ENCODE measurements around the gene TTC39A.

TTC39A gene

GRCh38 chr1:51285055-51285454, 45.3 kb downstream of the TTC39A start:
- Histone ChIP-seq H2BK12ac (ENCODE audit: low read length) (no peak overlapping the region), H3K9me3 (replicated peaks in 1 of 2; ENCODE audit: control insufficient read depth in 2 of 2, insufficient read depth in 1 of 2, low read depth in 1 of 2, low read length in 2 of 2) (no peaks in the 10 kb centered on the region), H2AK5ac (ENCODE audit: low read depth, low read length) (no peak overlapping the region), H3K4me1 (ENCODE audit: control insufficient read depth in 2 of 2, insufficient read depth in 1 of 2, low read depth in 1 of 2, low read length in 2 of 2) (peaks cover 0 to 3% of the 10 kb centered on the region in 2 donors), H3K27ac (replicated peaks; ENCODE audit: low read length) (no peak overlapping the region), H2AFZ (ENCODE audit: low read length) (no peak overlapping the region), H3K4me3 (ENCODE audit: low read length in 2 of 2) (no peak overlapping the region), H3K18ac (ENCODE audit: low read length) (no peak overlapping the region), H3K36me3 (replicated peaks in 1 of 2; ENCODE audit: control insufficient read depth in 2 of 2, insufficient read depth in 2 of 2, low read length in 2 of 2) (no peaks in the 10 kb centered on the region), H3K4me2 (ENCODE audit: insufficient read depth, low read length, poor library complexity, severe bottlenecking) (no peak overlapping the region), H4K8ac (ENCODE audit: low read depth, low read length) (no peak overlapping the region), H2BK15ac (ENCODE audit: low read length) (no peak overlapping the region), H3K9ac (ENCODE audit: low read depth, low read length, poor library complexity) (no peak overlapping the region), H2BK5ac (ENCODE audit: low read length) (no peak overlapping the region), H2BK120ac (ENCODE audit: low read depth, low read length) (no peak overlapping the region), H4K91ac (ENCODE audit: low read depth, low read length, poor library complexity) (no peak overlapping the region), H3K23ac (ENCODE audit: low read depth, low read length, poor library complexity) (no peak overlapping the region), H3K4ac (ENCODE audit: low read length) (no peak overlapping the region), H3K14ac (ENCODE audit: low read length) (no peak overlapping the region), H3K79me1 (ENCODE audit: low read depth, low read length) (no peaks in the 10 kb centered on the region), H3K27me3 (ENCODE audit: control insufficient read depth in 3 of 3, insufficient read depth in 3 of 3, low read depth in 1 of 3, low read length in 3 of 3) (no peaks in the 10 kb centered on the region)
- no CpG with 5 or more reads among the region's 1 CpG for WGBS, 2 donors (ENCODE audit: extremely low coverage in 2 of 2, insufficient read length in 2 of 2, insufficient replicate concordance in 1 of 2)
- DNase-seq (ENCODE audit: low spot score) = no peak

- Histone ChIP-seq H3K36me3 (replicated peaks in 1 of 2; ENCODE audit: control insufficient read depth in 2 of 2, insufficient read depth in 2 of 2, low read length in 2 of 2) (no peaks in the 10 kb centered on the region), H2AFZ (ENCODE audit: low read length) (no peak overlapping the region), H2AK5ac (ENCODE audit: low read depth, low read length) (no peak overlapping the region), H3K27me3 (ENCODE audit: control insufficient read depth in 3 of 3, insufficient read depth in 3 of 3, low read depth in 1 of 3, low read length in 3 of 3) (no peaks in the 10 kb centered on the region), H3K9me3 (replicated peaks in 1 of 2; ENCODE audit: control insufficient read depth in 2 of 2, insufficient read depth in 1 of 2, low read depth in 1 of 2, low read length in 2 of 2) (no peaks in the 10 kb centered on the region), H2BK5ac (ENCODE audit: low read length) (no peak overlapping the region), H3K4me2 (ENCODE audit: insufficient read depth, low read length, poor library complexity, severe bottlenecking) (no peak overlapping the region), H3K4me3 (ENCODE audit: low read length in 2 of 2) (no peak overlapping the region), H4K91ac (ENCODE audit: low read depth, low read length, poor library complexity) (no peak overlapping the region), H4K8ac (ENCODE audit: low read depth, low read length) (no peak overlapping the region), H2BK15ac (ENCODE audit: low read length) (no peak overlapping the region), H3K27ac (replicated peaks; ENCODE audit: low read length) (no peak overlapping the region), H3K9ac (ENCODE audit: low read depth, low read length, poor library complexity) (no peak overlapping the region), H2BK120ac (ENCODE audit: low read depth, low read length) (no peak overlapping the region), H3K4ac (ENCODE audit: low read length) (no peak overlapping the region), H3K23ac (ENCODE audit: low read depth, low read length, poor library complexity) (no peak overlapping the region), H3K14ac (ENCODE audit: low read length) (no peak overlapping the region), H3K79me1 (ENCODE audit: low read depth, low read length) (no peaks in the 10 kb centered on the region), H2BK12ac (ENCODE audit: low read length) (no peak overlapping the region), H3K4me1 (ENCODE audit: control insufficient read depth in 2 of 2, insufficient read depth in 1 of 2, low read depth in 1 of 2, low read length in 2 of 2) (peaks cover 0 to 3% of the 10 kb centered on the region in 2 donors), H3K18ac (ENCODE audit: low read length) (no peak overlapping the region)
- no peak for DNase-seq (ENCODE audit: low spot score)
Observed at GRCh38 chr1:51284487-51284954, 45.8 kb downstream of the TTC39A start.

GRCh38 chr1:51283979-51284378, 46.4 kb downstream of the TTC39A start:
- Histone ChIP-seq H3K79me1 (ENCODE audit: low read depth, low read length) (no peaks in the 10 kb centered on the region), H3K4me2 (ENCODE audit: insufficient read depth, low read length, poor library complexity, severe bottlenecking) (no peak overlapping the region), H3K9me3 (replicated peaks in 1 of 2; ENCODE audit: control insufficient read depth in 2 of 2, insufficient read depth in 1 of 2, low read depth in 1 of 2, low read length in 2 of 2) (no peaks in the 10 kb centered on the region), H3K27me3 (ENCODE audit: control insufficient read depth in 3 of 3, insufficient read depth in 3 of 3, low read depth in 1 of 3, low read length in 3 of 3) (no peaks in the 10 kb centered on the region), H4K8ac (ENCODE audit: low read depth, low read length) (no peak overlapping the region), H3K27ac (replicated peaks; ENCODE audit: low read length) (no peak overlapping the region), H3K14ac (ENCODE audit: low read length) (no peak overlapping the region), H2AK5ac (ENCODE audit: low read depth, low read length) (no peak overlapping the region), H2BK120ac (ENCODE audit: low read depth, low read length) (no peak overlapping the region), H4K91ac (ENCODE audit: low read depth, low read length, poor library complexity) (no peak overlapping the region), H3K23ac (ENCODE audit: low read depth, low read length, poor library complexity) (no peak overlapping the region), H3K4me3 (ENCODE audit: low read length in 2 of 2) (no peak overlapping the region), H3K36me3 (replicated peaks in 1 of 2; ENCODE audit: control insufficient read depth in 2 of 2, insufficient read depth in 2 of 2, low read length in 2 of 2) (no peaks in the 10 kb centered on the region), H3K18ac (ENCODE audit: low read length) (no peak overlapping the region), H2BK12ac (ENCODE audit: low read length) (no peak overlapping the region), H2BK15ac (ENCODE audit: low read length) (no peak overlapping the region), H3K9ac (ENCODE audit: low read depth, low read length, poor library complexity) (no peak overlapping the region), H2AFZ (ENCODE audit: low read length) (no peak overlapping the region), H3K4ac (ENCODE audit: low read length) (no peak overlapping the region), H2BK5ac (ENCODE audit: low read length) (no peak overlapping the region), H3K4me1 (ENCODE audit: control insufficient read depth in 2 of 2, insufficient read depth in 1 of 2, low read depth in 1 of 2, low read length in 2 of 2) (peaks cover 0 to 3% of the 10 kb centered on the region in 2 donors)
- no peak for DNase-seq (ENCODE audit: low spot score)
- no CpG with 5 or more reads among the region's 5 CpGs for WGBS, 2 donors (ENCODE audit: extremely low coverage in 2 of 2, insufficient read length in 2 of 2, insufficient replicate concordance in 1 of 2)

GRCh38 chr1:51282605-51283004, 47.8 kb downstream of the TTC39A start:
- Histone ChIP-seq H3K4ac (ENCODE audit: low read length) (no peak overlapping the region), H3K9ac (ENCODE audit: low read depth, low read length, poor library complexity) (no peak overlapping the region), H2AK5ac (ENCODE audit: low read depth, low read length) (no peak overlapping the region), H2BK15ac (ENCODE audit: low read length) (no peak overlapping the region), H3K36me3 (replicated peaks in 1 of 2; ENCODE audit: control insufficient read depth in 2 of 2, insufficient read depth in 2 of 2, low read length in 2 of 2) (no peaks in the 10 kb centered on the region), H3K23ac (ENCODE audit: low read depth, low read length, poor library complexity) (no peak overlapping the region), H3K18ac (ENCODE audit: low read length) (no peak overlapping the region), H3K4me2 (ENCODE audit: insufficient read depth, low read length, poor library complexity, severe bottlenecking) (no peak overlapping the region), H3K79me1 (ENCODE audit: low read depth, low read length) (no peaks in the 10 kb centered on the region), H3K4me1 (ENCODE audit: control insufficient read depth in 2 of 2, insufficient read depth in 1 of 2, low read depth in 1 of 2, low read length in 2 of 2) (peaks cover 0 to 3% of the 10 kb centered on the region in 2 donors), H3K27me3 (ENCODE audit: control insufficient read depth in 3 of 3, insufficient read depth in 3 of 3, low read depth in 1 of 3, low read length in 3 of 3) (no peaks in the 10 kb centered on the region), H2BK120ac (ENCODE audit: low read depth, low read length) (no peak overlapping the region), H2BK5ac (ENCODE audit: low read length) (no peak overlapping the region), H2BK12ac (ENCODE audit: low read length) (no peak overlapping the region), H3K14ac (ENCODE audit: low read length) (no peak overlapping the region), H3K9me3 (replicated peaks in 1 of 2; ENCODE audit: control insufficient read depth in 2 of 2, insufficient read depth in 1 of 2, low read depth in 1 of 2, low read length in 2 of 2) (no peaks in the 10 kb centered on the region), H3K27ac (replicated peaks; ENCODE audit: low read length) (no peak overlapping the region), H4K91ac (ENCODE audit: low read depth, low read length, poor library complexity) (no peak overlapping the region), H2AFZ (ENCODE audit: low read length) (no peak overlapping the region), H3K4me3 (ENCODE audit: low read length in 2 of 2) (no peak overlapping the region), H4K8ac (ENCODE audit: low read depth, low read length) (no peak overlapping the region)
- no peak for DNase-seq (ENCODE audit: low spot score)
- no CpG with 5 or more reads among the region's 5 CpGs for WGBS, 2 donors (ENCODE audit: extremely low coverage in 2 of 2, insufficient read length in 2 of 2, insufficient replicate concordance in 1 of 2)

All from neuronal stem cell (in vitro differentiated cells).